ENCODE data around the gene AATF. TPM values are rescaled to one million over a fixed set of nuclear protein-coding genes. Genes with fewer than 3 reads are reported as not detected.

Gene AATF
- total RNA-seq, 1 donor from 2014 or later = 31.3 TPM

DNA sequence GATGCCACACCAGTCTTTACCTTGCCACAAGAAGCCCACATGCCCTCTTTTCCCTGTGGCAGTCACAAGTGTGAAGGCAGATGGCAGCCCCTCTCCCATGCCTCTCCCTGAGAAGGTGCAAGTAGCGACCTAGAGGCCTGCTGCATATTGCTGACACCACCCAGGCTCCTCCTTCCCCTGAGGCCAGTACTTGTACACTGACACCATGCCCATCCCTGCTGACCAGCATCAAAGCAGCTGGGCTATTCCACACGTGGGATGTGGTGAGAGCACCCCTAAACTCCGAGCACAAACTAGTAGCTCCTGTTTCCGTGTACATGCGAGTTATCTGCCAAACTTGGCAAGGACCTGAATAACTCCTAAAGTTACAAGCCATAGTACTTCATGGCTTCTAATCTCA lies 149.4 kb downstream of the AATF start:
- no peak overlapping the region for H3K4me3 Mint-ChIP-seq

DNA sequence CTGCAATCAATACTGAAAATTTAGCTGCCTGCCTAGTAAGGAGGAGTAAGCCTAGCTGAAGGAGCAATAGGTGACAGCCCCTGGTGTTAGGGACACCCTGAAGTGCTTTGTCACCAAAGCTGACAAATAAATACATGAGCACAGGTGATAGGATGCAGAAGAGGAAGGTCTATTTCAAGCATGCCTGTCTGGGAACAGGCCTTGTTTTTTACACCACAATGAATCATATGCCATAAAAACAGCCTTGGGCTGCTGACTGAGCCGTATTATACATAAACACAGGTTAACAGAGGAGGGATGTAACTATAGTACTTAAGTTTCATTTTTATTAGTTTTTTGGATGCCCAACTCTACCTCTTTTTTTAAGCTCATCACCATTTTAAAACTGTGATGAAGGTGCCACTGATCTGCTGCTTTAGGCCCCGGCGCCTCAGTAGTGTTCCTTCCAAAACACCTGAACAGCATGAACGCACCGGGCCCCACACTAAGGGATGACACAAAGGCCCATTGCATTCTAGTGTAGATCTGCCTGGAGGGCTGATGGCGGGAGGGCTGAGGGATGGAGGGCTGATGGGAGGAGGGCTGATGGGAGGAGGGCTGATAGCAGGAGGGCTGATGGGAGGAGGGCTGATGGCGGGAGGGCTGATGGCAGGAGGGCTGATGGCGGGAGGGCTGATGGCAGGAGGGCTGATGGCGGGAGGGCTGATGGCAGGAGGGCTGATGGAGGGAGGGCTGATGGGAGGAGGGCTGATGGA lies 150.3 kb downstream of the AATF start:
- DNase-seq (ENCODE audit: low spot score in 2 of 2, unreplicated experiment in 2 of 2) = no peak
- Mint-ChIP-seq H3K27me3 (ENCODE audit: low read depth) (no peaks in the 10 kb centered on the region), H3K4me3 (no peak overlapping the region), H3K9me3 (no peaks in the 10 kb centered on the region), H3K4me1 (no peaks in the 10 kb centered on the region), H3K36me3 (peaks cover 37% of the 10 kb centered on the region), H3K27ac (no peak overlapping the region)
- TF ChIP-seq, protein P1, sequence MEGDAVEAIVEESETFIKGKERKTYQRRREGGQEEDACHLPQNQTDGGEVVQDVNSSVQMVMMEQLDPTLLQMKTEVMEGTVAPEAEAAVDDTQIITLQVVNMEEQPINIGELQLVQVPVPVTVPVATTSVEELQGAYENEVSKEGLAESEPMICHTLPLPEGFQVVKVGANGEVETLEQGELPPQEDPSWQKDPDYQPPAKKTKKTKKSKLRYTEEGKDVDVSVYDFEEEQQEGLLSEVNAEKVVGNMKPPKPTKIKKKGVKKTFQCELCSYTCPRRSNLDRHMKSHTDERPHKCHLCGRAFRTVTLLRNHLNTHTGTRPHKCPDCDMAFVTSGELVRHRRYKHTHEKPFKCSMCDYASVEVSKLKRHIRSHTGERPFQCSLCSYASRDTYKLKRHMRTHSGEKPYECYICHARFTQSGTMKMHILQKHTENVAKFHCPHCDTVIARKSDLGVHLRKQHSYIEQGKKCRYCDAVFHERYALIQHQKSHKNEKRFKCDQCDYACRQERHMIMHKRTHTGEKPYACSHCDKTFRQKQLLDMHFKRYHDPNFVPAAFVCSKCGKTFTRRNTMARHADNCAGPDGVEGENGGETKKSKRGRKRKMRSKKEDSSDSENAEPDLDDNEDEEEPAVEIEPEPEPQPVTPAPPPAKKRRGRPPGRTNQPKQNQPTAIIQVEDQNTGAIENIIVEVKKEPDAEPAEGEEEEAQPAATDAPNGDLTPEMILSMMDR (IDR thresholded peaks at IDR 0.05; ENCODE audit: unreplicated experiment) = no peak

More for the DNA sequence above, 149.4 kb downstream of the AATF start:
- H3K36me3 Mint-ChIP-seq = peaks cover 39% of the 10 kb centered on the region
- no peaks in the 10 kb centered on the region for H3K9me3 Mint-ChIP-seq
- H3K27me3 Mint-ChIP-seq (ENCODE audit: low read depth) = no peaks in the 10 kb centered on the region
- TF ChIP-seq, protein P1 (IDR thresholded peaks at IDR 0.05; ENCODE audit: unreplicated experiment) = no peak
- no peaks in the 10 kb centered on the region for H3K4me1 Mint-ChIP-seq
- H3K27ac Mint-ChIP-seq = no peak overlapping the region
- DNase-seq (ENCODE audit: low spot score in 2 of 2, unreplicated experiment in 2 of 2) = no peak

GRCh38 chr17:37100231-37100630 lies 151.5 kb downstream of the AATF start:
- no peaks in the 10 kb centered on the region for H3K9me3 Mint-ChIP-seq
- H3K27me3 Mint-ChIP-seq (ENCODE audit: low read depth) = no peaks in the 10 kb centered on the region
- H3K36me3 Mint-ChIP-seq = peaks cover 34% of the 10 kb centered on the region
- H3K4me3 Mint-ChIP-seq = no peak overlapping the region
- H3K4me1 Mint-ChIP-seq = no peaks in the 10 kb centered on the region
- H3K27ac Mint-ChIP-seq = no peak overlapping the region
- DNase-seq (ENCODE audit: low spot score in 2 of 2, unreplicated experiment in 2 of 2) = no peak
- TF ChIP-seq, protein P1 (IDR thresholded peaks at IDR 0.05; ENCODE audit: unreplicated experiment) = no peak

DNA sequence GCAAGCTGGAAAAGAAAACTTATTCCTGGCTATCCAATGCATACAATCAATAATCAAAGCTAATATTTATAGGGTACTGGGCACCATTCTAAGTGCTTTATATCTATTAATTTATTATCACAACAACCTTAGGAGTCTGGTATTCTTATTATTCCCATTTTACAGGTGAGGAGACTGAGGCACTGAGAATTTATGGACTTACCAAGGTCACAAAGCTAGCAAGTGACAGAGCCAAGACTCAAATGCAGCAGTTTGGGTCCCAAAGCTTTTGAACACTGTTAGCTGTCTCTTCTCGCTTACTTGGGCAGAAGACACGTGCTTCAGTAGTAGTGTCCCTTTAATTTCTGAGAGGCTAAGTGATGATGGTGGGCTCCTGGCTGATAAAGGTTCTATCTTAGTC lies 152.6 kb downstream of the AATF start:
- no peak overlapping the region for H3K27ac Mint-ChIP-seq
- H3K9me3 Mint-ChIP-seq = no peaks in the 10 kb centered on the region
- peaks cover 32% of the 10 kb centered on the region for H3K36me3 Mint-ChIP-seq
- H3K4me1 Mint-ChIP-seq = peaks cover 4% of the 10 kb centered on the region
- DNase-seq (ENCODE audit: low spot score in 2 of 2, unreplicated experiment in 2 of 2) = no peak
- TF ChIP-seq, protein P1 (IDR thresholded peaks at IDR 0.05; ENCODE audit: unreplicated experiment) = no peak
- H3K27me3 Mint-ChIP-seq (ENCODE audit: low read depth) = no peaks in the 10 kb centered on the region
- H3K4me3 Mint-ChIP-seq = no peak overlapping the region

DNA sequence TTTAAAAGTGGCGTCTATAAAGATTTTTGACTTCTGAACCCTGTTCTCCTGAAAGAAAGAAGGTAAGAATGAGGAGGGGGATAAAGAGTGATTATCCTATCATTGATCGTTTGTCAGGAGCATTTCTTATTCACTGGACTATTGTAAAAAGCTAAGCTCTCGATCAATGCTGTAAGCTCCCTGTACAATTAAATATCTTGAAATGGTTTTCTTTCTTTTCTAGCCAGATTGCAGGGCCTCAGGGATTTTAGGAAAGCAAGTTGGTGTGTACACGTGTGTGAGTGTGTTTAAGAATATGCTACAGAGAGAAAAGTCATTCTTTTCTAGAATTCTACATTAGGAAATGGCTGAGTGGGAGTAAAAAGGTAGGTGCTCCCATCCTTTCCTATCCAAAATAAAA lies 154.5 kb downstream of the AATF start:
- Mint-ChIP-seq H3K27ac (no peak overlapping the region), H3K36me3 (peaks cover 17% of the 10 kb centered on the region), H3K9me3 (no peaks in the 10 kb centered on the region), H3K27me3 (ENCODE audit: low read depth) (no peaks in the 10 kb centered on the region), H3K4me1 (peaks cover 11% of the 10 kb centered on the region), H3K4me3 (no peak overlapping the region)
- no peak for DNase-seq (ENCODE audit: low spot score in 2 of 2, unreplicated experiment in 2 of 2)
- TF ChIP-seq, protein P1 (IDR thresholded peaks at IDR 0.05; ENCODE audit: unreplicated experiment) = no peak

Data from mesothelial cell of epicardium (in vitro differentiated cells).